GM21528 (cell line): Measurements from ENCODE around the gene C15orf39.
A peak's percentile ranks its signal among the peaks of the same experiment; 100 is the strongest.
"Not testable (repeated sequence)": the region's sequence is repeated elsewhere in the genome, so short reads cannot be mapped to it uniquely, and the experiment has no call there.

Experiments
- ATAC-seq: cut with Tn5 transposase; IDR thresholded peaks from one replicate; pipeline ENCODE4 v1.9.1; 2021; ENCODE audit warnings: mild to moderate bottlenecking, moderate library complexity; ENCODE audit not compliant: unreplicated experiment, low FRiP score

Gene C15orf39

GRCh38 chr15:75201616-75202250, at the start of gene C15orf39:
C15orf39 (plus strand) TSS chr15:75201882; CDS start chr15:75206049, 4,167 bp downstream.
- peak; percentile 47 for ATAC-seq

- ATAC-seq: no peak
Measured at GRCh38 chr15:75152382-75153079, 49.2 kb upstream of the C15orf39 start.

- ATAC-seq: no peak
Measured at GRCh38 chr15:75153087-75153486, 48.6 kb upstream of the C15orf39 start.

- no peak for ATAC-seq
Measured at GRCh38 chr15:75153565-75154276, 48.0 kb upstream of the C15orf39 start.

- no peak for ATAC-seq
Measured at GRCh38 chr15:75154461-75155062, 47.1 kb upstream of the C15orf39 start.

GRCh38 chr15:75156326-75157215, 45.1 kb upstream of the C15orf39 start:
- ATAC-seq: no peak

GRCh38 chr15:75158402-75158801, 43.3 kb upstream of the C15orf39 start:
- no peak for ATAC-seq

- no peak for ATAC-seq
Measured at GRCh38 chr15:75159244-75159643, 42.4 kb upstream of the C15orf39 start.

- ATAC-seq: no peak
Measured at GRCh38 chr15:75161106-75161916, 40.4 kb upstream of the C15orf39 start.

GRCh38 chr15:75161917-75162414, 39.7 kb upstream of the C15orf39 start:
- ATAC-seq: no peak

- ATAC-seq: no peak
Measured at GRCh38 chr15:75163150-75163564, 38.5 kb upstream of the C15orf39 start.

GRCh38 chr15:75164625-75165350, 36.9 kb upstream of the C15orf39 start:
- ATAC-seq: no peak

GRCh38 chr15:75166489-75167063, 35.1 kb upstream of the C15orf39 start:
- not testable (repeated sequence) for ATAC-seq

- ATAC-seq: no peak
Measured at GRCh38 chr15:75167588-75168350, 33.9 kb upstream of the C15orf39 start.

- no peak for ATAC-seq
Measured at GRCh38 chr15:75168374-75168773, 33.3 kb upstream of the C15orf39 start.

- no peak for ATAC-seq
Measured at GRCh38 chr15:75170203-75170602, 31.5 kb upstream of the C15orf39 start.

- ATAC-seq: no peak
Measured at GRCh38 chr15:75170711-75171341, 30.9 kb upstream of the C15orf39 start.
